Lung (tissue), 12 donors: Measurements from ENCODE around the gene PDGFB. TPM values are rescaled to one million over a fixed set of nuclear protein-coding genes. Genes with fewer than 3 reads are reported as not detected.

Experiments
- ATAC-seq: fragments of 200-7000 bp; cut with Tn5 transposase; one replicate; pipeline ENCODE4 v1.9.1; 2020; ENCODE audit warnings: moderate number of reproducible peaks; ENCODE audit not compliant: insufficient read depth, low FRiP score
- DNase-seq, 3 donors: peaks; one replicate each; pipeline ENCODE4 v3.0.0-alpha.2; 2013 to 2017
- H3K27ac ChIP-seq, 2 donors: one replicate each; pipeline ENCODE4 v1.5.1; 2013; ENCODE audit warnings: mild to moderate bottlenecking in 2 of 2, moderate library complexity in 2 of 2, control low read depth in 1 of 2, inconsistent platforms in 1 of 2, low read depth in 1 of 2, low read length in 1 of 2
- H3K27me3 ChIP-seq, 3 donors: one replicate each; pipeline ENCODE4 v1.5.1; 2013; ENCODE audit warnings: low read length in 2 of 3; ENCODE audit not compliant: control insufficient read depth in 3 of 3, insufficient read depth in 3 of 3
- H3K36me3 ChIP-seq, 4 donors: one replicate each; pipeline ENCODE4 v1.5.1; 2013; ENCODE audit warnings: low read length in 4 of 4, mild to moderate bottlenecking in 1 of 4, moderate library complexity in 1 of 4; ENCODE audit not compliant: control insufficient read depth in 4 of 4, insufficient read depth in 4 of 4
- H3K4me1 ChIP-seq, 5 donors: one replicate each; pipeline ENCODE4 v1.5.1; 2013; ENCODE audit warnings: low read length in 5 of 5, mild to moderate bottlenecking in 2 of 5, moderate library complexity in 1 of 5; ENCODE audit not compliant: control insufficient read depth in 5 of 5, insufficient read depth in 5 of 5
- H3K4me3 ChIP-seq: one replicate; pipeline ENCODE4 v1.5.1; 2013; ENCODE audit warnings: mild to moderate bottlenecking, control low read depth, moderate library complexity
- H3K9ac ChIP-seq, 2 donors: one replicate each; pipeline ENCODE4 v1.5.1; 2013; ENCODE audit warnings: low read length in 2 of 2, control low read depth in 1 of 2; ENCODE audit not compliant: insufficient read depth in 1 of 2
- H3K9me3 ChIP-seq, 4 donors: one replicate each; pipeline ENCODE4 v1.5.1; 2013; ENCODE audit warnings: low read length in 3 of 4, mild to moderate bottlenecking in 1 of 4, moderate library complexity in 1 of 4; ENCODE audit not compliant: control insufficient read depth in 4 of 4, insufficient read depth in 3 of 4
- CTCF ChIP-seq: IDR thresholded peaks from 2 replicates; pipeline ENCODE4 v1.5.1; 2012; ENCODE audit warnings: mild to moderate bottlenecking; ENCODE audit errors: control extremely low read depth, extremely low read depth
- WGBS, 2 donors: extraction: QIAGEN DNeasy Blood & Tissue Kit; methylation state at CpG; one replicate each; pipeline ENCODE4 v1.1.7; 2013; 5-methylcytosine and 5-hydroxymethylcytosine counted together
- polyA plus RNA-seq, 2 donors: library from polyadenylated mRNA; stranded (reverse); fragments of 200-250 nt; gene quantifications; one replicate each; pipeline ENCODE4 v1.2.1, GENCODE V29; 2013
- total RNA-seq, 2 donors: library from RNA; depleted of rRNA in 1 of 2; stranded (reverse); fragments of >200 nt in 1 of 2; gene quantifications; one replicate each; pipeline ENCODE4 v1.2.1, GENCODE V29; 2014 to 2021
- donor health status: control.
- donor health status: control.
- donor health status: Bipolar disorder and iron deficiency.
- donor health status: healthy.
- donor health status: DM: yes; HTN: yes; CAD: no.

The PDGFB gene
- total and polyA plus RNA-seq, 4 donors, result 9.8 to 56.7 (median 29.5) TPM

- Histone ChIP-seq H3K4me1 (peaks cover 0 to 21% (median 5%) of the 10 kb centered on the region in 5 donors), H3K4me3 (no peak overlapping the region), H3K9ac (no peak overlapping the region), H3K36me3 (no peaks in the 10 kb centered on the region), H3K27me3 (peaks cover 0 to 25% (median 14%) of the 10 kb centered on the region in 3 donors), H3K9me3 (peaks cover 0 to 3% (median 0%) of the 10 kb centered on the region in 4 donors), H3K27ac (peak overlapping the region in 1 of 2 donors; percentile 23)
- TF ChIP-seq CTCF, result no peak
- ATAC-seq (no peak), DNase-seq (no peak)
- WGBS, 2 donors, result 57 to 58% methylated on average over 12 of the region's 12 CpGs
These were observed 4.4 kb upstream of the PDGFB start for GRCh38 chr22:39249086-39249704.

- Histone ChIP-seq H3K27ac (no peak overlapping the region), H3K9me3 (peaks cover 0 to 3% (median 0%) of the 10 kb centered on the region in 4 donors), H3K36me3 (no peaks in the 10 kb centered on the region), H3K4me3 (no peak overlapping the region), H3K9ac (no peak overlapping the region), H3K27me3 (peaks cover 0 to 27% (median 19%) of the 10 kb centered on the region in 3 donors), H3K4me1 (peaks cover 0 to 19% (median 9%) of the 10 kb centered on the region in 5 donors)
- ATAC-seq (no peak), DNase-seq (no peak)
- TF ChIP-seq CTCF, result no peak
- 44 to 64% methylated on average over 5 of the region's 5 CpGs for WGBS, 2 donors
These were observed 3.5 kb upstream of the PDGFB start for GRCh38 chr22:39248254-39248653.

- WGBS, 2 donors, result 79 to 82% methylated on average over 7 of the region's 7 CpGs
These were observed 2.6 kb upstream of the PDGFB start for GRCh38 chr22:39247361-39247760.

More at GRCh38 chr22:39247361-39247760, 2.6 kb upstream of the PDGFB start:
- Histone ChIP-seq H3K27ac (no peak overlapping the region), H3K9me3 (peaks cover 0 to 3% (median 0%) of the 10 kb centered on the region in 4 donors), H3K9ac (no peak overlapping the region), H3K36me3 (no peaks in the 10 kb centered on the region), H3K27me3 (peaks cover 0 to 27% (median 19%) of the 10 kb centered on the region in 3 donors), H3K4me1 (peaks cover 0 to 16% (median 5%) of the 10 kb centered on the region in 5 donors), H3K4me3 (no peak overlapping the region)
- ATAC-seq, result no peak
- TF ChIP-seq CTCF, result no peak
- no peak for DNase-seq
